Hypothalamus (tissue), 51 donors: Measurements from ENCODE around the gene HS6ST3.
"Not testable (repeated sequence)": the region's sequence is repeated elsewhere in the genome, so short reads cannot be mapped to it uniquely, and the experiment has no call there.

Experiments used
- DNase-seq, 51 donors: peaks; one replicate each; lab custom pipeline; 2025; lab: John Stamatoyannopoulos, UW

Gene HS6ST3

GRCh38 chr13:96089749-96090239, at the start of gene HS6ST3:
Gene HS6ST3, plus strand, starts transcription at chr13:96090107.
- peak in 37 of 51 donors; percentile 0 to 73 (median 21) for DNase-seq

- no peak for DNase-seq
These were observed 48.4 kb upstream of the HS6ST3 start for GRCh38 chr13:96041326-96042110.

GRCh38 chr13:96044238-96044637, 45.7 kb upstream of the HS6ST3 start:
- DNase-seq = no peak

- not testable (repeated sequence) for DNase-seq
These were observed 43.3 kb upstream of the HS6ST3 start for GRCh38 chr13:96046449-96047126.

- not testable (repeated sequence) for DNase-seq
These were observed 39.0 kb upstream of the HS6ST3 start for GRCh38 chr13:96050955-96051354.

- DNase-seq = not testable (repeated sequence)
These were observed 38.4 kb upstream of the HS6ST3 start for GRCh38 chr13:96051491-96051890.

- not testable (repeated sequence) for DNase-seq
These were observed 38.0 kb upstream of the HS6ST3 start for GRCh38 chr13:96051946-96052345.

- DNase-seq = peak in 1 of 51 donors; percentile 57
These were observed 37.3 kb upstream of the HS6ST3 start for GRCh38 chr13:96052656-96053002.

- DNase-seq = peak; percentile 14 to 96 (median 86)
These were observed 36.8 kb upstream of the HS6ST3 start, which contains the start of gene UGGT2 for GRCh38 chr13:96053003-96053703. Gene UGGT2, minus strand, starts transcription at chr13:96053401. Its CDS starts 89 bp downstream, at chr13:96053312.

GRCh38 chr13:96065849-96066248, 24.1 kb upstream of the HS6ST3 start:
- DNase-seq = no peak

GRCh38 chr13:96068729-96069128, 21.2 kb upstream of the HS6ST3 start:
- DNase-seq = no peak

GRCh38 chr13:96071504-96071903, 18.4 kb upstream of the HS6ST3 start:
- DNase-seq = no peak

GRCh38 chr13:96072392-96072791, 17.5 kb upstream of the HS6ST3 start:
- DNase-seq = no peak

GRCh38 chr13:96075953-96076543, 13.9 kb upstream of the HS6ST3 start:
- DNase-seq = no peak

- no peak for DNase-seq
These were observed 9.2 kb upstream of the HS6ST3 start for GRCh38 chr13:96080676-96081075.

- DNase-seq = no peak
These were observed 8.0 kb upstream of the HS6ST3 start for GRCh38 chr13:96081888-96082287.

GRCh38 chr13:96082640-96083039, 7.3 kb upstream of the HS6ST3 start:
- DNase-seq = no peak

GRCh38 chr13:96086736-96087135, 3.2 kb upstream of the HS6ST3 start:
- no peak for DNase-seq

- no peak for DNase-seq
These were observed 768 bp upstream of the HS6ST3 start for GRCh38 chr13:96089139-96089538.

- peak in 10 of 51 donors; percentile 1 to 11 (median 4) for DNase-seq
These were observed 564 bp downstream of the HS6ST3 start for GRCh38 chr13:96090240-96091101.
